Epithelial cell of proximal tubule (primary cell): ENCODE results near the gene MPEG1. TPM values are rescaled to one million over a fixed set of nuclear protein-coding genes. Genes with fewer than 3 reads are reported as not detected.

ENCODE experiments used
- DNase-seq: peaks from one replicate; pipeline ENCODE4 v3.0.0-alpha.2; 2011; ENCODE audit warnings: low read depth
- H3K4me3 ChIP-seq: 2 replicates; pipeline ENCODE4 v1.5.1; 2011; ENCODE audit warnings: low read depth, mild to moderate bottlenecking, low read length
- CTCF ChIP-seq: conservative IDR thresholded peaks from 2 replicates; pipeline ENCODE4 v1.5.1; 2012; ENCODE audit warnings: low read depth, mild to moderate bottlenecking, low read length
- total RNA-seq: library from RNA; depleted of rRNA; stranded (reverse); fragments of >200 nt; gene quantifications from 2 replicates; pipeline ENCODE4 v1.2.3, GENCODE V29; 2015

The MPEG1 gene
- total RNA-seq, 1 donor from 2014 or later = not detected

GRCh38 chr11:59179121-59179520 lies 33.6 kb downstream of the MPEG1 start:
- H3K4me3 ChIP-seq = no peak overlapping the region
- TF ChIP-seq CTCF = no peak
- no peak for DNase-seq

GRCh38 chr11:59178402-59178801 lies 34.3 kb downstream of the MPEG1 start:
- no peak for DNase-seq
- TF ChIP-seq CTCF = no peak
- no peak overlapping the region for H3K4me3 ChIP-seq

GRCh38 chr11:59176330-59176729 lies 36.4 kb downstream of the MPEG1 start:
- H3K4me3 ChIP-seq = no peak overlapping the region
- TF ChIP-seq CTCF = no peak
- DNase-seq = no peak

- TF ChIP-seq CTCF = no peak
- no peak for DNase-seq
- no peak overlapping the region for H3K4me3 ChIP-seq
Observed at GRCh38 chr11:59175091-59175501, 37.6 kb downstream of the MPEG1 start.

GRCh38 chr11:59174664-59175033 lies 38.1 kb downstream of the MPEG1 start:
- TF ChIP-seq CTCF = no peak
- H3K4me3 ChIP-seq = peak overlapping the region; percentile 21
- no peak for DNase-seq

GRCh38 chr11:59173964-59174663 lies 38.6 kb downstream of the MPEG1 start:
- no peak for DNase-seq
- peak overlapping the region; percentile 69 for H3K4me3 ChIP-seq
- no peak for TF ChIP-seq CTCF
